Lower leg skin (tissue), 4 donors: ENCODE measurements around the gene LSM14B. TPM values are rescaled to one million over a fixed set of nuclear protein-coding genes. Genes with fewer than 3 reads are reported as not detected.

ENCODE experiments used
- DNase-seq, 2 donors: peaks; one replicate each; pipeline ENCODE4 v3.0.0-alpha.2; 2019; ENCODE audit warnings: low spot score in 2 of 2
- H3K4me3 ChIP-seq: fragments of 200-600 bp; sonication (generic); 2 replicates; pipeline ENCODE4 v1.5.1; 2017; ENCODE audit warnings: mild to moderate bottlenecking, low read depth; ENCODE audit not compliant: poor library complexity, severe bottlenecking
- POLR2A ChIP-seq, 2 donors: fragments of 450-650 bp; IDR thresholded peaks; one replicate each; pipeline ENCODE4 v1.6.1; 2016 to 2017; ENCODE audit warnings: antibody characterized with exemption in 2 of 2, mild to moderate bottlenecking in 1 of 2, moderate library complexity in 1 of 2
- WGBS, 2 donors: methylation state at CpG; one replicate each; pipeline ENCODE4 v1.1.5; 2018; 5-methylcytosine and 5-hydroxymethylcytosine counted together
- intact Hi-C: fragments of 100-400 bp; cut with DNase I; formaldehyde crosslinking; loops from one replicate; pipeline ENCODE4 v1.15.0; 2023; ENCODE audit warnings: low total_unique reads
- total RNA-seq, 4 donors: library from RNA; depleted of rRNA; stranded (reverse); fragments of >200 nt; gene quantifications; one replicate each; pipeline ENCODE4 v1.1.0, GENCODE V29; 2016
- TF ChIP-seq, protein P1 (sequence below), 3 donors: fragments of 450-650 bp; IDR thresholded peaks; one replicate each; pipeline ENCODE4 v1.5.1; 2016; ENCODE audit warnings: antibody characterized with exemption in 3 of 3, mild to moderate bottlenecking in 3 of 3, moderate library complexity in 2 of 3

LSM14B gene
- total RNA-seq, 4 donors from 2014 or later, result 44.9 to 60.3 (median 49.9) TPM

DNA sequence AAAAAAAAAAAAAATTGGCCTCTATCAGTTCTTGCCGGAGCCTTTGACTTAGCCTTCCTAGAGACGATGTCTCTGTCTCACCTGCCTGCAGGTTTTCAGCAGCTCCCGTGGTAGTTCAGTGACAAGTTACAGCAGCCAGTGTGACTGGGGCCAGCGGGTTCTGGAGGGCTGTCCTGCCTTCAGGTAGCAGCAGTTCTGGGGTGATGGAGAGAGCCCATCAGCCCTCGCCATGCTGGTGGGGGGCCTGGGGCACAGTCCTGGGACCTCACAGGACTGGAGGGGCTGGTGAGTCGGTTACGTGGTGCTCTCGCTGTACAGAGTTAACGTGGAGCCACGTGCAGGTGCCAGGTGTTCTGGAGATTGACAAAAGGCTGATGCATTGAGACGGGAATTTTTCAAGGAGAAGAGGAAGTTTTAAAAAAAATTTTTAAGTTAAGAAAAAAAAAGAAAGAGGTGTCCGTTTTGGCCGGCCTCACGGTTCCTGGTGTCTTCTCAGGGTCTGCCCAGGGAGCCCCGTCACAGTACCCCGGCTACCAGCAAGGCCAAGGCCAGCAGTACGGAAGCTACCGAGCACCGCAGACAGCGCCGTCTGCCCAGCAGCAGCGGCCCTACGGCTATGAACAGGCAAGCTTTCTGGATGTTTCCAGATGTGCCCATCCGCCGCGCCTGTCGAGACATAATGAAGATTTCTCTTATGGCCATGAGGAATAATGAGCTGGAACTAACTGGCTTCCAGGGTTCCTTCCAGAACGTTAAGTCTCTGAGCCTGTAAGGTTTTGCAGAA is 51.9 kb downstream of the LSM14B start:
- intact Hi-C loops, result no loop called here
- TF ChIP-seq, protein P1, sequence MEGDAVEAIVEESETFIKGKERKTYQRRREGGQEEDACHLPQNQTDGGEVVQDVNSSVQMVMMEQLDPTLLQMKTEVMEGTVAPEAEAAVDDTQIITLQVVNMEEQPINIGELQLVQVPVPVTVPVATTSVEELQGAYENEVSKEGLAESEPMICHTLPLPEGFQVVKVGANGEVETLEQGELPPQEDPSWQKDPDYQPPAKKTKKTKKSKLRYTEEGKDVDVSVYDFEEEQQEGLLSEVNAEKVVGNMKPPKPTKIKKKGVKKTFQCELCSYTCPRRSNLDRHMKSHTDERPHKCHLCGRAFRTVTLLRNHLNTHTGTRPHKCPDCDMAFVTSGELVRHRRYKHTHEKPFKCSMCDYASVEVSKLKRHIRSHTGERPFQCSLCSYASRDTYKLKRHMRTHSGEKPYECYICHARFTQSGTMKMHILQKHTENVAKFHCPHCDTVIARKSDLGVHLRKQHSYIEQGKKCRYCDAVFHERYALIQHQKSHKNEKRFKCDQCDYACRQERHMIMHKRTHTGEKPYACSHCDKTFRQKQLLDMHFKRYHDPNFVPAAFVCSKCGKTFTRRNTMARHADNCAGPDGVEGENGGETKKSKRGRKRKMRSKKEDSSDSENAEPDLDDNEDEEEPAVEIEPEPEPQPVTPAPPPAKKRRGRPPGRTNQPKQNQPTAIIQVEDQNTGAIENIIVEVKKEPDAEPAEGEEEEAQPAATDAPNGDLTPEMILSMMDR (IDR thresholded peaks at IDR 0.05), result no peak
- no peak for TF ChIP-seq POLR2A (IDR thresholded peaks at IDR 0.05)

DNA sequence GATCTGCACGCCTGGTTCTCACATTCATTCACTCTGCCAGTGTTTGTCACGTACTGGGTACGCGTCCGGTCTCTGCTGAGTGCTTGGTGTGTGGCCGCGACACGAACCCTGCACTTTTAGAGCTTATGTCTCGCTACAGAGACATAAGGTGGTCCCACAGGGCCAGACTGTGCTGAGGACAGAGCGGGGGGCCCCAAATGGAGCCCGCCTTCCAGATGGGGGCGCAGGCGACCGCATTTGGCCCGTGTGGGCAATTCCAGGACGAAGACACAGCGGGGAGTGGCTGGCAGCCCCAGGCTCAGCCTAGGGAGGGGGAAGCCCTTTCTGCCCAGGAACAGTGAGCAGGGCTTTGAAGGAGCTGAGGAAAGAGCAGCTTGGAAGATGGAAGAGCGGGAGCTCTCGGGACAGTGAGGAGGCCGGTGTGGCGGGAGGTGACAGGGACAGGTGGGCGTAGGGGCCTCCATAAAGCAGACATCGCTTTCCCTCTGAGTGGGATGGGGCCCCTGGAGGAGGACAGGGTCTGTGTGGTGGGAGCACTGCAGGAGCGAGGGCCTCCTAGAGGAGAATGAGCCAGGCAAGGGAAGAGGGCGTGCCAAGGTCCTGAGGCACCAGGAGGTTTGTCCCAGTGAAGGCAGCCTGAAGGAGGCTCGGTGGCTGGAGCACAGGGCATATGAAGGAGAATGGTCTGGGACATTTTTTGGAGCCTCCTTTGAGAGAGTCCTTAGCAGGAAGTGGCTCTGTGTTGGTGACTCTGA is 52.8 kb downstream of the LSM14B start:
- H3K4me3 ChIP-seq, result no peak overlapping the region
- TF ChIP-seq, protein P1 (IDR thresholded peaks at IDR 0.05), result no peak
- TF ChIP-seq POLR2A (IDR thresholded peaks at IDR 0.05), result no peak
- DNase-seq, result no peak
- 94 to 95% methylated on average over 26 of the region's 26 CpGs for WGBS, 2 donors
- intact Hi-C loops, result no loop called here

More for the DNA sequence above, 51.9 kb downstream of the LSM14B start:
- no peak overlapping the region for H3K4me3 ChIP-seq
- no peak for DNase-seq
- 94 to 97% methylated on average over 28 of the region's 28 CpGs for WGBS, 2 donors

DNA sequence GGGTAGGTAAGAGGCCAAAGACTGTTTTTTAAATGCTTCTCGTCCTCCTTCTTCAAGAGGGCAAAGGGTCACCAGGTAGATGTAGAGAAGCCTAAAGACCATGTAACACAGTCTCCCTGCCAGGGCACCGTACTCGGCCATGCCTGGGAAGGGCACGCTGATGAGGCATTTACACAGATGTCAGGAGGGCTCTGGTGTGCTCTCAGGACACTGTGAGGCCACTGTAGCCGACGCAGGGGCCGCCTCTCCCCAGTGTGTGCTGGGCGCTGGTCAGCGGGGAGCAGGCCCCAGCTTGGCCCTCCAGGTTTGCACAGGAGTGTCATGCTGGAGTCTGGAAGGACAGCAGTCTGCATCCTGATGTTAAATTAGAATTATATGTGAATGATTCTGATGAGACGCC is 53.4 kb downstream of the LSM14B start:
- no peak for TF ChIP-seq POLR2A (IDR thresholded peaks at IDR 0.05)
- WGBS, 2 donors, result 93 to 98% methylated on average over 10 of the region's 10 CpGs
- no peak for DNase-seq
- no peak overlapping the region for H3K4me3 ChIP-seq
- intact Hi-C loops, result no loop called here

DNA sequence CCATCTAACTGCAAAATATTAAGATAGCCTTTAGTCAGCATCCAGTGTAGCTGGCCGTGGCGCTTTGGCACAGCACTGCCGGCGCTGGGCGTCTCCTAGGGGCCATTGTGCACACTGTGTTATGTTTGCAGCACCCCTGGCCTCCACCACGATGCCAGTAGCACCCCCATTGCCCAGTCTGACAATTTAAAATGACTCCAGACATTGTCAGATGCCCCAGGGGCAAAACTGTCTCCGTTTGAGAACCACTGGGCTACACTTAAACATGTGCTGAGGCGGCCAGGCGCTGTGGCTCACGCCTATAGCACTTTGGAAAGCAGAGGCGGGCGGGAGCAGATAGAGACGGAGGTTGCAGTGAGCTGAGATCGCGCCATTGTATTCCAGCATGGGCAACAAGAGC is 54.6 kb downstream of the LSM14B start:
- TF ChIP-seq, protein P1 (IDR thresholded peaks at IDR 0.05), result no peak
- no peak for TF ChIP-seq POLR2A (IDR thresholded peaks at IDR 0.05)
- DNase-seq, result no peak
- 79 to 80% methylated on average over 15 of the region's 15 CpGs for WGBS, 2 donors
- no peak overlapping the region for H3K4me3 ChIP-seq
- intact Hi-C loops, result no loop called here

DNA sequence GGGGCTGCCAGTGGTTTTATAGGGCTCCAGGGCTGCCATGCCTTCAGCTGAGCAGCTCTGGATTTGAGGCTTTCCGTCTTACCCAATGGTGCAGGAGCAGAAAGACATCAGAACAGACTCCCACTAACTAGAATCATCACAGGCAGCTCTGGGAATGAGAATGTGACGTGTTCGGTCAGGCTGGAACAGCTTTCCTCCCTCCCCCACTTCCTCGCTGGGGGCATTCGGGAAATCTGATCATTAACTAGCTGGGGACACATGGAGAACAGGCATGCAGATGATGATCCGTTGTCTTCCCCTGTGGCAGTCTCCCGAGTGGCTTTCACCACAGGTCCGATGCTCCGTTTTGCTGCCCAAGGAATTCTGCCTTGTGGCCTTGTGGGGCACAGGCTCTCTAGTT is 55.0 kb downstream of the LSM14B start:
- intact Hi-C loops, result no loop called here
- TF ChIP-seq, protein P1 (IDR thresholded peaks at IDR 0.05), result no peak
- TF ChIP-seq POLR2A (IDR thresholded peaks at IDR 0.05), result no peak
- no peak overlapping the region for H3K4me3 ChIP-seq
- WGBS, 2 donors, result 71 to 83% methylated on average over 9 of the region's 9 CpGs
- no peak for DNase-seq
